HG02970 (cell line): ENCODE data around the gene RFX4.
"Not testable (repeated sequence)": the region's sequence is repeated elsewhere in the genome, so short reads cannot be mapped to it uniquely, and the experiment has no call there.

ENCODE experiments used
- ATAC-seq: cut with Tn5 transposase; IDR thresholded peaks from one replicate; pipeline ENCODE4 v1.9.1; 2021; ENCODE audit warnings: mild to moderate bottlenecking, moderate library complexity, moderate number of reproducible peaks; ENCODE audit not compliant: unreplicated experiment, low FRiP score

Gene RFX4

DNA sequence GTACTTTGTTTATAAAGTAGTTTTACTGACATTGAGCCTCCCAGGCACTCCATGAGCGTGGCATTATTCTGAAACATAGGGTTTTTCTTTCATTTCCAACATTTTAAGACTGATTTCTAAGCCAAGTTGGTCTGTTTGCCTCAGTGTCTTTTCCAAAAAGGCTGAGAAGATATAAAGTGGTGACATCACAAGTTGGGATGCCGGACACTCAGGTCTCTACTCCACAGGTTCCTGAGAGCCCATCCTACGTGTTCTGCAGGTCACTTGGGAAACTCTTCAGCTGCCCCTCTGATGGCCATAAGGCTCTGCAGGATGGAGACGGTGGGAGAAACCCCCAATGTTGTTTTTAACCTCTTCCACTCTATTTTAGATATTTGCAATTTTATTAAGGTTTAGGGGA, 6.0 kb downstream of the RFX4 start:
- ATAC-seq = no peak

DNA sequence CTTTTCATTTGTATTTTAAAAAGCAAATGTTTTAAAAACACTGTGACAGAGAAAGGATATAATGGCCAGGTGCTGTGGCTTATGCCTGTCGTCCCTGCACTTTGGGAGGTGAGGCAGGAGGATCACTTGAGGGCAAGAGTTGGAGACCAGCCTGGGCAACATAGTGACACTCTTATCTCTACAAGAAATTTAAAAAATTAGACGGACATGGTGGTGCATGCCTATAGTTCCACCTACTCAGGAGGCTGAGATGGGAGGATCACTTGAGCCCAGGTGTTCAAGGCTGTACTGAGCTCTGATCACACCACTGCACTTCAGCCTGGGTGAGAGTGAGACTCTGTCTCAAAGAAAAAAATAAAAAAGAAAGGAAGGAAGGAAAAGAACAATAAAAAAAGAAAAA, 7.8 kb downstream of the RFX4 start:
- ATAC-seq = no peak

DNA sequence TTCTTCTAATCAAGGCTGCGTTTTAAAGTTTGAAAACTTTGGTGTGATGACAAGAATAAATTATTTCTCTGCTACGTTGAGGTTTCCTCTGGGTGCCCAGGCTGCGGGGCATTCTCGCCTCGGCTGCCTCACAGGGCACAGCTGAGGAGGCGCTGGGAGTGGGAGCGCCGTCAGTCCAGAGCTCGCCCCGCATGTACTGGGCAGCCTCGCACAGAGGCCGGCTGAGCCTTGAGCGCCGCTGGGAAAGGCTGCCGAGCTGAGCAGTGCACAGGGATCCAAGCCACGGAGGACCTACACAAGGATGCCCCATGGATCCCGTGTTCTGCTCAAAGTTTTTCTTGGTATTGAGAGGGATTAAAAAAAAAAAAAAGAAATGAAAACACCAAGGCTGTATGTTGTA, 11.6 kb downstream of the RFX4 start:
- ATAC-seq = no peak

DNA sequence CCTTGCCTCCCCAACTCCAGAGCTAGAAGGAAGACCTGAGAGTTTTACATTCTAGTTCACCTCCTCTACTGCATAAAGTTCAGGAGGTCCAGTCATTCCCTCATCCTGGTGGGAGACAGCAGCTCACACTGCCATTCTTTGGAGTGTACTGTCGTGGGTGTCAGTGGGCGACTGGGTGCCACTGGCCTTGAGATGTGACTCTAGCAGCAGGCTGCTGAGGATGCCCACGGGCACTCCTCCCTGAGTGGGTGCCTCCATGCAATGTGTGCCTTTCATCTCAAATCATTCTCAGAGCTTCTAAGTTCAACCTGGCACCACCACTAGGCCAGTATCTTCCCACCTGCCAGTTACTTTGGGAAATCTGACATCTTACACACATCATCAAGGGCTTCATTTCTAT, 12.5 kb downstream of the RFX4 start:
- no peak for ATAC-seq

DNA sequence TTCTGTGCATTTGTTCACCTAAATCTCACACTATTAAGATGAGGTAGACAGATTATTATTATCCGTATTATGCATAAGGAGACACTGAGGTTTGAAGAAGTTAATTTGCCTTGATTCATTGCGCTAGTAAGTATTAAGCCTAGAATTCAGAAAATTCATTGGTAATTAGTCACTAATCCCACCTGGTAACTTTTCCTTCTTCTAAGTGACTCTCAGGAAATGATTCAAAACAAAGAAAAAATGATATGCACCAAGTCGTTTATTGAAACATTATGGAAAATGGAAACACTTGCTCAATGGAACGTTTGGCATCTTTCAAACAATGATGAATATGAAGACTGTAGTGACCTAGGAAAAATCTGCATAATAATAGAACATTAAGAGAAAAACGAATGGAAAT, 15.2 kb downstream of the RFX4 start:
- ATAC-seq = no peak

DNA sequence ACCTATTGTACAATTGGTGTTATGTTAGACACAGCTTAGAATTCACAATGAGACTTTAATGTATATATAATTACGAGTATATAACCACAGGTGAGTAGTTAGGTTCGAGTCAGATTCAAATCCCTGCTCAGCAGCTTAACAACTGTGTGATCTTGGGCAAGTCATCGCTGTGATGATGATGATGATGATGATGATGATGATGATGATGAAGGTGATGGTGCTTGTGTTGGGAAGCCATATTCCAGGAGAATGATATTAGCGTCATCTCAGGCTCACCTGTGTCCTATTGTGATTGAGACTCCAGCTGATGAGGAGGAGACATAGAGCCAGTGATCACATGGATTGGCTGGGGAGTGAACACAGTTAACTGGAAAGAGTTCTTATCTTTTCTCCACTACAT, 16.5 kb downstream of the RFX4 start:
- no peak for ATAC-seq

DNA sequence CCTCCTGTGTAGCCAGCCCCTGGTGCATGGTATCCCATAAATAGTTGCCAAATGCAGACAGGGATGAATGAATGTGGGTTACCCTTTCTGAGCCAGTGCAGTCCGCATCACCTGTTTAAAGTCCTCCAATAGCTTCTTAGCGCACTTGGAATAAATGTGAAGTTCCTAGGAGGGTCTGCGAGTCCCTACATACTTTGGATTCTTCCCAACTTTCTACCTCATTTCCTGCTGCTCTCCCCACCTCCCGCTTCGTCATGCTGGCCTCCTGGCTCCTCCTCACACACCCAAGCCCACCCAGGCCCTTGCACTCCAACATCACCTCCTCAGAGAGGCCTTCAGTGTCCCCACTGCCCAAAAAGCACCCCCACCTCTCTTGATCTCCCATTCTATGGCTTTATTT, 17.7 kb downstream of the RFX4 start:
- ATAC-seq = no peak

DNA sequence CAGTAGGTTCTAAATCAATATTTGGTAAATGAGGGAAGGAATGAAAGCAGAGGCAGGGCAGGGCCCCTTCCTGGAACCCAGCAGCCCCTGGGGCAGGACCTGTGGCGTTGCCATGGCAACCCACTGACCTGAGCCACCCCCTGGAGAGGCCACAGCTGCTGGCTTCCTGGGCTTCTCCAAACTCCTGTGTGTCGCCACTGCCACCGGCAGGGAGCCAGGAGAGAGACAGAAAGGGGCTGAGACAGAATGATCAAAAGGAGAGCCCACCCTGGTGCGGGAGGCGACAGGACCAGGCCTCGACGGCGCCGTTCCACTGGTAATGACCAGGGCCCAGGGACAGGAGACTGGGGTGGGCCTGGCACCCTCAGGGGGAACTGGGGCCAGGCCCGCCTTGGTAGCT, 18.2 kb downstream of the RFX4 start:
- no peak for ATAC-seq

DNA sequence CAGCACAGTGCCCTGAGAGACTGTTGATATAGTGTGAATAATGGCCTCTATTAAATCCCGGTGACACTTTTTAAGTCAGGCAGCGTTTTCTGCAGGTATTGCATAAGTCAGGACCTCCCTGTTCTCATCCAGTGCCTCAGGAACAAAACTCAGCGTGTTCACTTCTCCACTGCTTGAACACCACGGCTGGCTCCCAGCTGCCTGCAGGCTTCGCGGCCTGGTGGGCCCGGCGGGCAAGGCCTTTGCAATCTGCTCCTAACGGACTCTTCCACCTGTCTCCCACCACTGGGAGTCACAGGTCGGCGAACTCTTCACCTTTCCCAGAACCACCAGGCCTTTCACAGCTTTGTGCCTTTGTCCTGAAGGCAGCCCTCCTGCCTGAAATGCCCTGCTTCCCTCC, 18.7 kb downstream of the RFX4 start:
- no peak for ATAC-seq

DNA sequence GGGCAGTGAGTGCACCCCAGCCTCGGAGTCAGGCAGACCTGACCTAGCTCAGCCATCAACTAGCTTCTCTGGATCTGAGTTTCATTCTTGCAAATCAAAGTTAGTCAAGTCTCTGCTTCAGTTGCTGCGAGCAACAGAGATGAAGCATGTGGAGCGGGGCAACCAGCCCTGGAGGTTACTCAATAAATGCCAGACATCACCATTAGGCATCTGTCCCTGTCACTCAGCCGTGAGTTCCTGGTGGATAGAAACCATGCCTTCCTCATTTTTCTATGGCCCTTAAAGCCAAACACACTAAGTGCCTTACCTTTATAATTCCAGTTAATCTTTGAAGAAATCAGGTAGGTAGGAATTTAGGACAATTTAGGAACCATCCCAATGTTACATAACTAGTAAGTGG, 19.3 kb downstream of the RFX4 start:
- ATAC-seq = no peak

DNA sequence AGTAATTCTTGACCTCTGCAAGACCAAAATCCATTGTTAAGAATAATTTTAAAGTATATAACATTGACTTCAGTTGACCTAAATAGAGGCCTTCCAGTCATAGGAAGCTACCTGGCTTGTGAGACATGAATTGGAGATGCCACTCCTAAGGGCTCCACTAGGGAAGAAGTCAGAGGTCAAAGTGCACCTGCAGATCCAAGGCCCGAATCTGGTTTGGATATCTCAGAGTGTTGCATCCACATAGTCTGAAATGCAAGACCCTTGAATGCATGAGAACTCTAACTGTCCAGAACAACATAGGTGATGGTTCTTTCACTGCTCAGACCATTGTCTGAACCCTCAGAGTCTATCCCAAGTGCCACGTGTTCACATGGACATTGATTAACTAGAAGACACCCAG, 22.4 kb downstream of the RFX4 start:
- no peak for ATAC-seq

DNA sequence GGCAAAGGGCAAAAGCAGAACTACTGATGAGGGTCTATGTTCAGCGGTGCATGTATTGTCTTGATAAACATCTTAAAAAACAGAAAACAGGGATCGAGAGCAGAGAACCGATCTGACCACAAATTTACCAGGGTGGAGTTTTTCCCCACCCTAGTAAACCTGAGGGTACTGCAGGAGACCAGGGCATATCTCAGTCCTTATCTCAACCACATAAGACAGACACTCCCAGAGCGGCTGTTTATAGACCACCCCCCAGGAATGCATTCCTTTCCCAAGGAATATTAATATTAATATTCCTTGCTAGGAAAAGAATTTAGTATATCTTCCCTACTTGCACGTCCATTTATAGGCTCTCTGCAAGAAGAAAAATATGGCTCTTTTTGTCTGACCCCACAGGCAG, 37.8 kb downstream of the RFX4 start:
- not testable (repeated sequence) for ATAC-seq

DNA sequence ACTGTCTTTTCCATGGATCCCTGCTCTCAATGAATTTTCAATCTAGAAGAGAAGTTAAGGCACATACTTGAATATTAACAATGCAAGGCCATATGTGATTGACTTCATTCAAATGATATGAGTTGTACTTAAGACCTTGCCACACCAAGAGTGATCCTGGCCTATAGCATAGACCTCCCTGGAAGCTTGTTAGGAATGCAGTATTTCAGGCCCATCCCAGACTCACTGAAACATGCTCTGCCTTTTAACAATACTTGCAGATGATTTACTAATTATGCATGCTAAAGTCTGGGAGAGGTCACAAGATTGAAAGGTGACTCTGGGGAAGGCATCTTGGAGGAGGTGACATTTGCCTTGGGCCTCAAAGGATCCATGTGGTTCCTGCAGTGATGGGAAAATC, 43.2 kb downstream of the RFX4 start:
- ATAC-seq = no peak

DNA sequence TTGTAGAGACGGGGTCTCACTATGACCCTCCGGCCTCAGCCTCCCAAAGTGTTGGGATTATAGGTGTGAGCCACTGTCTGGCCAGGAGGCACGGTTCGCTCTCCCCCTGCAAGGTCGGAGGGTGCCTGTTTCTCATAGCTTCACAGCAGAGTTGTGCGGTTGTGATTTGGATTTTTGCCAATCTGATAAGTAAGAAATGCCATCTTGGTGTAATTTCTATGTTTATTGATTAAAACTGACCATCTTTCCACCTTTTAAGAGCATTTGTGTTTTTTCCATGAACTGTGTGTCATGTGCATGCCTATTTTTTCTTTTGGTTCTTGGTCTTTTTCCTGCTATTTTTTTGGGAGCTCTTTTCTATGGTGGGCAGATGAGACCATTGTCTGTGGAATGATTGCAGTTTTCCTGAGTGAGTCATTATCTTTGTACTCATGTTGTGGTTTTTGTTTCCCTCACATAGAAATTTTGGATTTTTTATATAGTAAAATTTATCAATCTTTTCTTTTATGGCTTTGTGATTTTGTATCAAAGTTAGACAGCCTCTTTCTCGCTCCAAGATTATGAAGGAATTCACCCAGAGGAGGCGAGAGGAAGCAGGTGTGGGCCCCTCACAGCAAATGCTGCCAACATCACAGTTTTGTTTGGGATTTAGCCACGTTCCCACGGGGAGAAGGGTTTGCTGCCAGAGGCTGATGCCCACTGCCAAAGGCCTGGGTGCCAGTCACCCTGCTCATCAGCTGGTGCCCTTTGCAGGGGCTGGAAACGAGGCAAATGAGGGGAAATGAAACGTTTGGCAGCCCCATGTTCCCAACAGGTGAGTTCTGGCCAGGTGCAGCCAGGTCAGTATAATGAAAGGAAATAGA, 47.2 kb downstream of the RFX4 start:
- no peak for ATAC-seq

DNA sequence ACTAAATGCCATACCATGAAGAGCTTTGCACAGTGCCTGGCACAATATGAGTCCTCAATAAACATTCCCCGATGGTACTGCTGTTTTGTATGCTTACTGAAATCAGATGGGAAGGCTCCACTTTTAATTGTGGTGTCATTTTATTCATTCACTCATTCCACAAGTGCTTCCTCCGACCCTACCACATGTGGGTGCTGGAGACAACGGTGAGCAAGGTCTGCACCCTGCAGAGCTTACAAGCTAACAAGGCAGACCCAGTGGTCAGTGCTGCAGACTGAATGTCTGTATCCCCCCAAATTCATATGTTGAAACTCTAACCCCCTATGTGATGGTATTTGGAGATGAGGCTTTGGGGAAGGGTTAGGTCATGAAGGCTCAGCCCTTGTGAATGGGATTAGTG, 48.3 kb downstream of the RFX4 start:
- ATAC-seq = no peak

DNA sequence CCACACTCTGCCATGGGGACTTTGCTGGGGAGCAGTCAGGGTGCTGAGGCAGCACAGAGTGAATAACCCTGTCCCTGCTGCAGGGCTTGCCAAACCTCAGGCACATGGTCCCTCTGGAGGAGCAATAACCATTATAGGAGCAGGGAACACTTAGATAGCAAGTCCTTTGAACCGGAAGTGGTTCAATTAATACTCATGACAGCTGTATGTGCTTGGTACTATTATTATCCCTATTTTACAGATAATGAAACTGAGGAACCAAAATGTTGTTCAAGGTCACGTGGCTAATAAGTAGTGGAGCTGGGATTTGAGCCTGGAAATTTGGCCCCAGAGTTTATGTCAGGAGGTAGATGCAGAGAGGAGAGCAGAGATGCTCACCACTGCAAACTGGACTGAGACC, 49.0 kb downstream of the RFX4 start:
- no peak for ATAC-seq

DNA sequence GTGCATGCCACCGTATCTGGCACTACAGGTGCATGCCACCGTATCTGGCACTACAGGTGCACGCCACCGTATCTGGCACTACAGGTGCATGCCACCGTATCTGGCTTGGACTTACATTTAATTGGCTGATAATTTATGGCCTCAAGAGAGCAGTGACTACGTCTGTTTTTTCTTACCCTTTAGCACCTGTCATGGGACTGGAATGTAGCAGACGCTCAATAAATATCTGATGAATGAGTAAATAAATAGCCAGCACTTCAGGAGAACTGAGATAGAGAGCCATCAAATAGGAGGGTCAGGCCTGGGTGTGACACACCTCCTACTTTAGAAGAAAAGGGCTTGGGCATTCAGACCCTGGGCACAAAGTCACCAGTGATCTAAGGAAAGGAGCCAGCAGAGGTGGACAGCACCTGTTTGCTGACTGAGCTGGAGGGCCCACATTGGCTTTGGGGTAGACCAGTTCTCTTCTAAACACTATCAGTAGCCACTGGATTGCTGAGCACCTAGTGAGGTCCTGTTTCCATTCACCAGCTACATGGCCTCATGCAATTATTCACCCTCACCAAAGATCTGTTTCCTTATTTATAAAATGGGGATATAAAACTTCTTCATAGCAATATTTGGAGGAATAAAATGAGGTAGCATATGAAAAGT, 50.1 kb downstream of the RFX4 start:
- ATAC-seq = no peak

DNA sequence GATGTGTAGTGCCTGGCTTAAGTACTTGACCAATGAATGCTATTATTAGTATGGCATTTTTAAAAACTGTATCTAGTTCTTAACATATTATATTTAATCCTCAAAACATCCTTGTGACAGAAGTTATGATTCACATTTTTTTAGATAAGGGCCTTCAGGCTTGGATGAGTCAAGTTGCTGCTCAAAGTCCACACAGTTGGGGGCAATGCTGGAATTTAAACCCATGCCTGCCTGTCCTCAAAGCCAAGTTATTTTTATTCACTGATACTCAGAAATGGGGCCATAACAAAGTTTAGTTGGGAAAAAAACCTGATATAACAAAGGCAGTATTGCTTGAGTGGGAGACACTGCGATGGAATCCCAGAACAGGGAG, 50.6 kb downstream of the RFX4 start:
- no peak for ATAC-seq

DNA sequence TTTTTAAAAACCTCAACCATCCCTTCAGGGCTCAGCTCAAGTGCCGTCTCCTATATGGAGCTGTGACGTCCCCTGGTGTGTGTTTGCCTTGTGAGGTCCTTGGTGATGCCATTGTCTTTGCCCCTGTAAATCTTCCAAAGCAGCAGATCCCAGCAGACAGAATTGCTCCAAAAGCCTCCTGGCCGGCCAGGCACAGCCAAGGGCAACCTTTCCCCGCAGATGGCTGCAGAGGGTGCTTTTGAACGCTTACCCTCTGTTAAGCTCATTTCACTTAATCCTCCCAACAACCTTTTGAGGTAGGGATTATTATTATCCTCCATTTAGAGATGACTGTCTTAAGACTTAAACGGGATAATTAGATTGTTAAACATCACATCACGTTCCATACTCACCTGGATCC, 51.4 kb downstream of the RFX4 start:
- no peak for ATAC-seq

DNA sequence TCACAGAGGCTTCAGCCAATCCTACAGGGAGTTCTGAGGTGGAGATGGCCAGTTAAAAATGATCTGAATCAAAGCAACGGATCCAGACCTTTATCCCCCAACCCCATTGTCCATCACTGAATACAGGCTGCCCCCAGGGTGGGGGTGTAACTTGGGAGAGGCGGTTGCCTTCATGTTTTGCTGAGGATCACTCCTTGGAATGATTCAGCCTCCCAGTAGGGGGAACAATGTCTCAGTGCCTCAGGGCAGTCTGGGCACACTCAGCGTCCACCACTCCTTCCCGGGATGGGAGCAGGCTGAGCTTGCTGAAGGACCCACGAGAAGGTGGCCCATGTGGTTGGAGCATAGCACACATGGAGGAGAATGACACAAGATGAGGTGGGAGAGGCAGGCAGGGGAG, 60.2 kb downstream of the RFX4 start:
- no peak for ATAC-seq

DNA sequence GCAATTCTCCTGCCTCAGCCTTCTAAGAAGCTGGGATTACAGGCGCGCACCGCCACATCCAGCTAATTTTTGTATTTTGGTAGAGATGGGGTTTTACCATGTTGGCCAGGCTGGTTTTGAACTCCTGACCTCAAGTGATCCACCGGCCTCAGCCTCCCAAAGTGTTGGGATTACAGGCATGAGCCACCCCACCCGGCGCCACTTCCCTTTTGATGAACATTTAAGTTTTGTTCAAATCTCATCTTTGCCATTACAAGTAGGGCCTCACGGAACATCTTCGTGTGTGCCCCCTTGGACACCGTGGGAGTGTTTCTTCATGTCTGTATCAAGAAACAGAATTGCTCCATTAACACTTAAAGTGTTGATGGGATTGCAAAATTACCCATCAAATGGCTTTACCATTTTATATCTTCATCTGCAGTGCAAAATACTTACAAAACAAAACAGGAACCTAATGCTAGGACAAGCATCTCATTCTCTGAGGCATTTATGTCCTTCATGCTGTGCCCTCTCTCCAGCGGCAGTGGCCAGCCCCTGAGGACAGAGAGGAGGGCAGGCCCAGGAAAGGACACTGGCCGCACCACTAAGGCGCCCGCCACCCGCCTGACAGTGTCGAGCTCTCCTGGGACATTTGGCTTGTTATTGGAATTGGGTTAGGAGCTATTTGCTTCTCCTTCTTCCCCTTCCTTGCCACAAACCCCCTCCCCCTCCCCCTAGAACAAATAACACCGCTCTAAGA, 61.7 kb downstream of the RFX4 start:
- ATAC-seq = no peak

DNA sequence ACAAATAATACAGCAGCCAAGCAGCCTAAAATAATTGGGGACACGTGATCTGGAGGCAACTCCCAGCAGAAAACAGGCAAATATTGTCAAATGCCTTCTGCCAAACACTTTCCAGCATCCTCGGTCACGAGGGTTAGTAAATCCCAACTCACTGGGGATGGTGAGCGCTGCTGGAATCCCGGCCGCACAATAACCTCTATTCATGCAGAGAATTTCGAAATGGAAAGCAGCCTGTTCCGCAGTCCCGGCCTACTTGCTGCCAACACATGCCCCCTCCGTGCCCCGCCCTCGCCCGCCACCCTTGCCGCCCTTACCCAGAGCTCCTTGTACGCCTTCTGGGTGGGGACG, 62.2 kb downstream of the RFX4 start:
- no peak for ATAC-seq
